ENCODE measurements around the gene ALS2CL. TPM values are rescaled to one million over a fixed set of nuclear protein-coding genes. Genes with fewer than 3 reads are reported as not detected.

ALS2CL gene
- total and polyA plus RNA-seq, 10 of the 15 experiments (the other 5 are each of a cell fraction or from before 2014, with no cell fraction given): 0.01 to 0.05 TPM; not detected in 8

DNA sequence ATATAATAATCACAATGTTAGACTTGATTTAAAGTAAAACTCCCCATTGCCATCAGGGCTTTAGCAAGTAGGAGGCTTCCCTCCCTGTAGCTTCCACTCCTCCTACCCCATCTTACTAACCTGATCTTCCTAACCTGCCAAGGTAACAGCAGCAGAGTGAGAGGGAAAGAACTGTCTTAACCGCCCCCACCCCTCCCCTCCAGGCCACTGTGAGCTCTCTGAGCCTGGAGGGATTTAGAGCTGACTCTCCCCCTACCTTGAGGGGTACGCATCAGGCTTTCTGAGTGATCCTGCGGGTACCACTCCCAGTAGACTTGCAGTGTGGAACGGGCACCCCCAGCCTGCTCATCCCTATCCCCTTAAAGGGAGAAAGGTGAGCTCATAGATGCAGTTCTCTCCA, 35.6 kb upstream of the ALS2CL start:
- no peak overlapping the region for H3K27ac ChIP-seq (ENCODE audit: control insufficient read depth, insufficient read depth)
- in situ Hi-C loops (cut with MboI): no loop called here
- H3K36me3 ChIP-seq (ENCODE audit: control insufficient read depth in 2 of 2, insufficient read depth in 2 of 2, low read length in 1 of 2): no peaks in the 10 kb centered on the region
- ATAC-seq (no peak), FAIRE-seq (no peak), DNase-seq (ENCODE audit: low read depth, low spot score) (no peak)
- ChIA-PET POLR2A (no interaction called here), CTCF (interaction anchor here (0.6 to 1.4 kb wide), 3 partner anchors 10 to 424 kb away, joined by 3 to 4 read pairs (median 3); no protein-coding TSS in a partner anchor), RAD21 (ENCODE audit: unreplicated experiment) (interaction anchor here (0.6 kb wide), 1 partner anchor 786 kb away, joined by 3 read pairs; no protein-coding TSS in a partner anchor), SMC1A (ENCODE audit: uncharacterized antibody, unreplicated experiment) (interaction anchor here (0.8 to 1.7 kb wide), 2 partner anchors 23 to 39 kb away, joined by 3 read pairs; no protein-coding TSS in a partner anchor)
- no peaks in the 10 kb centered on the region for H3K27me3 ChIP-seq (replicated peaks in 1 of 2; ENCODE audit: control insufficient read depth in 2 of 2, insufficient read depth in 2 of 2, low read length in 1 of 2)
- WGBS (ENCODE audit: insufficient coverage, insufficient replicate concordance, low lambda C conversion rate, missing lambda C conversion rate): 57% methylated on average over 4 of the region's 4 CpGs
- no peak overlapping the region for H2AFZ ChIP-seq (ENCODE audit: control insufficient read depth, low read depth, low read length)
- no peaks in the 10 kb centered on the region for H4K20me1 ChIP-seq (ENCODE audit: control insufficient read depth, insufficient read depth)
- TF ChIP-seq CHD4 (IDR thresholded peaks at IDR 0.05): no peak
- TF ChIP-seq SIN3A (IDR thresholded peaks at IDR 0.05; ENCODE audit: low read depth, low read length): no peak
- TF ChIP-seq, protein P1, sequence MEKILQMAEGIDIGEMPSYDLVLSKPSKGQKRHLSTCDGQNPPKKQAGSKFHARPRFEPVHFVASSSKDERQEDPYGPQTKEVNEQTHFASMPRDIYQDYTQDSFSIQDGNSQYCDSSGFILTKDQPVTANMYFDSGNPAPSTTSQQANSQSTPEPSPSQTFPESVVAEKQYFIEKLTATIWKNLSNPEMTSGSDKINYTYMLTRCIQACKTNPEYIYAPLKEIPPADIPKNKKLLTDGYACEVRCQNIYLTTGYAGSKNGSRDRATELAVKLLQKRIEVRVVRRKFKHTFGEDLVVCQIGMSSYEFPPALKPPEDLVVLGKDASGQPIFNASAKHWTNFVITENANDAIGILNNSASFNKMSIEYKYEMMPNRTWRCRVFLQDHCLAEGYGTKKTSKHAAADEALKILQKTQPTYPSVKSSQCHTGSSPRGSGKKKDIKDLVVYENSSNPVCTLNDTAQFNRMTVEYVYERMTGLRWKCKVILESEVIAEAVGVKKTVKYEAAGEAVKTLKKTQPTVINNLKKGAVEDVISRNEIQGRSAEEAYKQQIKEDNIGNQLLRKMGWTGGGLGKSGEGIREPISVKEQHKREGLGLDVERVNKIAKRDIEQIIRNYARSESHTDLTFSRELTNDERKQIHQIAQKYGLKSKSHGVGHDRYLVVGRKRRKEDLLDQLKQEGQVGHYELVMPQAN (conservative IDR thresholded peaks at IDR 0.05): no peak
- no peak for TF ChIP-seq RB1 (IDR thresholded peaks at IDR 0.05; ENCODE audit: borderline replicate concordance)
- TF ChIP-seq SUPT20H (IDR thresholded peaks at IDR 0.05; ENCODE audit: borderline replicate concordance, control insufficient read depth, low read depth, low read length): no peak
- no peak for TF ChIP-seq FOXK2 (IDR thresholded peaks at IDR 0.05)
- TF ChIP-seq MTA3 (IDR thresholded peaks at IDR 0.05; ENCODE audit: borderline replicate concordance, low read length): no peak
- H3K9me3 ChIP-seq (replicated peaks; ENCODE audit: control insufficient read depth, insufficient read depth, low read length): no peaks in the 10 kb centered on the region
- no peak overlapping the region for H3K9ac ChIP-seq (ENCODE audit: control insufficient read depth, insufficient read depth, low read length)
- H3K79me2 ChIP-seq (ENCODE audit: control insufficient read depth, insufficient read depth, low read length): no peaks in the 10 kb centered on the region
- H3K4me1 ChIP-seq (ENCODE audit: control insufficient read depth, insufficient read depth, low read length): peaks cover 3% of the 10 kb centered on the region; the same call in 1 of the 2 replicates
- no peak overlapping the region for H3K4me3 ChIP-seq
- no peak overlapping the region for H3K4me2 ChIP-seq (ENCODE audit: control insufficient read depth, insufficient read depth)
- intact Hi-C loops (cut with micrococcal nuclease; ENCODE audit: unreplicated experiment): no loop called here
- no TSS peak for BruUV-seq (replicated peaks)
